Activated CD8-positive, alpha-beta memory T cell treated with anti-CD3 and anti-CD28 coated beads, Interleukin-2, amount 50 U/mL, for 4 hours (primary cell): ENCODE data around the gene PIWIL1.

ENCODE experiments used
- DNase-seq: peaks from one replicate; pipeline ENCODE4 v3.0.0-alpha.2; 2020

The PIWIL1 gene

DNA sequence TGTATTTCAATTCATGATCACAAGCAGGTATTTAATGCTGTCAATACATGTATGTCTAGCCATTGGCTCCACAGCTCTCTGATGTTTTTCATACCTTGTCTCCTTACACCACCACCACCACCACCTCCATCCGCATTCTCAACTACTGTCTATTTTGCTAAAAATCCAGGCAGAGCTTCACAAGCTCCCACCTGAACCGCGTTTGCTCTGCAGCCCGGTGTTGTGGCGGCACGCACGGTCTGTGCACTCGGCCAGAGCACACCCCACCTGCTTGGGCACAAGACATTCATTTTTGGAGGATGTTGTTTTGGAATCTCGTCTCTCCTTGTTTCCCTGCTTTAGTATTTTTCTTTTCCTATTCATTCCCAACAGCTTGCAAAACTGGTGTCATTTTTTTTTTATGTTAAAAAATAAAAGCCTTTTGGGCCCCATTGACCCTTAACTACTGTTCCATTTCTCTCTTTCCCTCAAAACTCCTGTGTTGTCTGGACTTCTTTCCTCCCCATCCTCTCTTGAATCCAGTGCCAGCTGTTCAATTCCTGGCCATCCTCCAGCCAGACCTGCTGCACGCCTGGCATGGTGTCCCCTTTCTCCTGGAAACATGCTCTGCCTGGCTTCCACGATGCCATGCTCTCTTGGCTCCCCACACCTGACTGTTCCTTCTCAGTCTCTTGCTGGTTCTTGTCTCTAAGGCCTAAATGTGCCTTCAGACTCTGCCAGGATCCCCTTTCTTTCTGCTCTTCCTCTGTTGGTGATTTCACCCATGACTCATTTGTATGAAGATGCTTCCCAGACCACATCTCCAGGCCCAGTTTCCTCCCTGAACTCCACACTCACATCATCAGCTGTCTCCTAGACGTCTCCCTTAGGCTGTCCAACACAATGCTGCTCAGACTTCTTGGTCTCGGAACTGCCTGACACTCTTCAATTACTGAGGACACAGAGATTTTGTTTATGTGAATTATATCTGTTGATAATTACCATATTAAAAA, 37.9 kb downstream of the PIWIL1 start:
- DNase-seq, result no peak

DNA sequence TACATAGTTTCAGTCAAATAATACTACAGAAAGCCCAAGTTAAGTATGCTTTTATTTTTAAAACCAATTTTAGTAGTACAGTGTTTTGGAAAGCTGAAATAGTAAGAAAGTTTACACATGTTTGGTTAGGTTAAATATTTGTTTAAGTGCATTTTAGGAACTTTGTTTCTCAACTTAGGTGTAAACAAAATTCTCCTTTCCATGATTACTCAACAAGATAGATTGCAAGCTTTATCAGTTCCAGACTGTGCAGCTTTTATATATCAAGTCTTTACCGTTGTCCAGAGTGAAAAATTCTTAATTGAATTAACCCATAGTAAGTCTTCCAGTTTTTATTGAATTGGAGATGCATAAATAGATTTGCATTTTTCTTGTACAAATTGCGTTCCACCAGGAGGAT, 45.1 kb downstream of the PIWIL1 start:
- DNase-seq, result no peak

DNA sequence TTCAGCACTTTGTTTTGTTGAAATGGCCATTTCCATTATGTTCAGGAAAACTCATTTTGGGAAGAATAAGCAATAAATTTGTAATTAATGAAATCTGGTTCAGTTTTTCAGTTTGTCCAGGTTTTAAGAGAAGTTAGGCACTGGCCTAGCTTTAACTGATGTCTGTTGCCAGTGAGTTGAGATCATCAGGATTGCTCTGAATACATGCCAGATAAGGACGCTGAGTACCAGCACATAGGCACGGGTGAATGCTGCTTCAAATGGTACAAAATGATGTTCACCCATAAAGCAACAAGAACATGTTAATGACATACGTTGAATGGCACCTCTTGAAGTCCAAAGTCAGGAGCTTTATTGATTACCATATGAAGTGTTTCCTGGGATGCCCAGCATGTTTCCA, 46.5 kb downstream of the PIWIL1 start:
- no peak for DNase-seq

DNA sequence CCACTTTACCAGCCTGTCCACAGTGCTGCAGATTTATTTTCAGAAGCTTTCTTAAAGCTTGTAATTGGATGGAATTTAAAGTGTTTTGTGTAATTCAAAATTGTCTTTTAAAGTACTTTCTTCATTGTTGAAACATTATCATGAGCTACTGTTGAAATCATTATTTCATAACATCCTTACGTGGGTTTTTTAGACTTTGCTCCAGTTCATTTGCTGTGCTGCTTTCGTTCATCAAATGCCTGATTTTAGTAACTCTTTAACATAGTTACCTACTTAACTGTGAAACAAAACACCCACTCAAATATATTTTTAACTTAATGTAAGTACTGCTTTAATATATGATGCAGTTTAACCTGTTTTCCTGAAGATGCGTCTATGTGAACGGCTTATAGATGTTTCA, 47.5 kb downstream of the PIWIL1 start:
- DNase-seq, result no peak

DNA sequence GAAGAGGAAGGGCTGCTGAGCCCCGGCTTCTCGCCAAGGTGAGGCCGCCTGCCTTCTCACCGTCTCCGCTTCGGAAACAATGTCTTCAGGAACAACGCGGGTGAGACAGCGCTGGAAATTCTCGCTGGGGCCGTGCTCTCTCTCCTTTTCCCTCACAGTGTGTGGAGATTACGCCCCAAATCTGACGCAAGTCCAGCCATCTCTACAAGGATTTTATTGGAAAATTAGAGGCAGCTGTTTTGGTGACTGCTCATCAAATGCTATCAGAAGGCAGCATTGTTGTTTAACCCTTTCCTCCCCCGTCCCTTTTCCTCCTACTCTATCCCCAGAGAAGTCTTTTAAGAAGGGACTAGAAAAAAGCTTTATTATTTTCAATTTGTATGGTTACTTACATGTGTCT, 53.5 kb downstream of the PIWIL1 start:
- DNase-seq, result no peak

DNA sequence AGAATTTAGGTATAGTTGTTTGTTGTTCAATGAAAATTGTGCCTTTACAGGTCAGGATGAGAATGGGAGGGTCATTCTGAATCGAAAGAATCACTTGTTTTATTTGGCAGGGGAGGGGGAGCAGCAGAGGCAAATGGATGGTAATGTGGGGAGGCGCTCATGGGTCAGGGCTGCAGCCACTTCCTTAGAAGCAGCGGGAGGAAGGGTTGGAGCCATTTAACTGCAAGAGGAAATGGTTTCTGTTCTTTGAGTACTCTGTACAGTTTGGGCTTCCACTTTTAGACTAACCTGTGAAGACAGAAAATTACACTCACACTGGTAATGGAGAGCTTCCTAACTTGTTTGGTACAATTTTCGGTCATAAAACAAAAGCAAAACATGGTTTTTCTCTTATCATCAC, 57.2 kb downstream of the PIWIL1 start:
- DNase-seq, result no peak

DNA sequence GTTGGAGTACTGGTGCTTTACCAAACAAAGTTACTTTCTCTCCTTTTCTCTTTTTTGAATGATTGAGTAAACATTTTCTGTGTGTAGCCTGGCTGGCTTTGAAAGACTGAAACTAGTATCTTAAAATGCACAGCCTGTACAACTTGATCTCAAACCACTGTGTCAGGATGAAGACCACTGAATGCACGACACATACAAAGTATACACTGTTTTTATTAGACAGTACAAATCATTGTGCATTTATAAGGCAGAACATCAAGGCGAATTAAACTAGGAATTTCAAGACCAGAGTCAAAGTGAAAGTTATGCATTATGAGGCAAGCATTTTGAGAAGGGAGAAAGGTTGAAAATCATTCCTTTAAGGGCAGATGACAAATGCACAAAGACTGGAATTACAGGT, 59.0 kb downstream of the PIWIL1 start:
- no peak for DNase-seq

DNA sequence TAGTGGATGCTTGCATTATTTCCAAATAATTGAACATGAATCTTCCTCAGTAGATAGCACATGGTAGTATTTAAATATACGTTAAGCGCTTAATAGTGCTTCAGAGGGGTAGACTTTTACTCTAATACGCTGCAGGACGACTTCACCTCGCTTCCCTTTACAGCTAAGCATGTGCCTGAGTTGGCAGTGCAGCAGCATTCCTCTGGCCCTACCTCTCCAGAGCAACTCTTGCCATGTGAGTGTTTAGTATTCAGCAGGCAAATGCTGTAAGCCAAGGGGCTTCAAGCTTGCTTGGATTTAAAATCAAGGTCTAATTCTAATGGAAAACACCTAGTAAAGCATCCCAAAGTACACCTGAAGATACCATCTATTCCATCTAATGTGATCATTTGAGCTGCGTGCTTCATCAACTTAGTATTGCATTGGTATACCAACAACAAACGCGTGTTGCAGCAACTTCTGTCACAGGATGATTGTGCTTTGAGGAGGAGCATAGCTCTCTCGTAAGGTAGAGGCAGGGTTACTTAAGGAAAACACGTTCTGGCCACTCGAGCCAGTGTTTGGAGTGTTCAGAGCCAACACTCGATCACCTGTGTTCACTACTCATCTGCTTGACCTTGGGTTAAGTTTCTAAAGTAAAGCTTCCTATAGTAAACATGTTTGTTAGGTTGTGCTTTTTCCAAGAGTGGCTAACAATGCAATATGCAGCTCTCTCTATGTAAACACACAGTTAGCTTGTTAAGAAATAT, 60.6 kb downstream of the PIWIL1 start:
- DNase-seq, result no peak

DNA sequence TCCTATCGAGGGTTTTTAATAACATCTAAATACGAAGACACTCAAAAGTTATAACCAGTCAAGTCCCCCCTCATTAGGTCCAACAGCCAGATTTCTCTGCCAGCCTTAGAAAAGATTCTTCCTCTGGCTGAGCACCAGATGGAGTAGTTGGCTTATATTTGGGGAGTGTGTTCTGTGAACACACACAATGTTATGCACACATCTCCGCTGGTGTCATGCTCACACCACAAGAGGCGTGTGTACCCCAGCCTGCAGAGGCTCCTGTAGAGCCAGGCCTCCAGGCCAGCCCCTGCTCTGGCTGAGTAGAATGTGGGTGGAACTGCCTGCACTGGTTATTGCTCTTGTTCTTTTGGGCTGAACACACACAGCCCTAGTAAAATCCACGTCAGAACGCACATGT, 64.0 kb downstream of the PIWIL1 start:
- DNase-seq, result no peak

DNA sequence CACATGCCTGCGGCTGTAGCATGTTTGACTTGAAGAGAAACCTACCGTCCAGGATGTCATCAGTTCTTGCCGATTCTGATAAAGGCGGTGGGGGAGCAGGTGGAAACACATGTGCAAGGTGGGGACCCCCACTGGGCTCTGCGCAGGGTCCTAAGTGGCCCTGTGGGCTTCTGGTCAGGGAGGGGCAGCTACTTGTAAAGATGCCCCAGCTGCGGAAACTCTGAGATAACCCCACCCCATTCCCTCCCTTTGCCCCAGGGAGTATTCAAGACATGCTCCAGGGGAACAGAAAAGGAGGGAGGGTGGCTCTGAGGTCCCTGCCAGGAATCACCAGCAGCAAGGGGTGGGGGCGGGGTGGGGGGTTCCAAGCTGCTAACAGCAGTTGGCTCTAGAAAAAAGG, 67.6 kb downstream of the PIWIL1 start:
- DNase-seq, result no peak

DNA sequence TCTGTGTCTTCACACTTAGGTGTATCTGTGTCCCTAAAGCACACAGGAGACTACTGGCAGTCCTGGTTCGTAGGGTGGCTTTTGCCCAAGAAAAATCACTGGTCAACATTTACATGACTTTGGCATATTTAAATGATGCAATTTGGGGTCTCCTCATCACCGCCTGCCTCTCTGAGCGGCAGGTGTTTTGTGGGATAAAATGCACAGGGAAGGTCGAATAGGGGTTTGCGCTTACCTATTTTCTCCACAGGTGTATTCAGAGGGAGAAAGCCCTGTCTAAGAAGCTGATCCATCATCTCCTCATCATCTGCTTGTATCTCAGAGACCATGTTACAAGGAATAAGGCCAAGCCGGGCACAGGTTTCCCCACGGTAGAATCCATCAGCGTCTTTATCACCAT, 74.7 kb downstream of the PIWIL1 start:
- DNase-seq, result no peak

DNA sequence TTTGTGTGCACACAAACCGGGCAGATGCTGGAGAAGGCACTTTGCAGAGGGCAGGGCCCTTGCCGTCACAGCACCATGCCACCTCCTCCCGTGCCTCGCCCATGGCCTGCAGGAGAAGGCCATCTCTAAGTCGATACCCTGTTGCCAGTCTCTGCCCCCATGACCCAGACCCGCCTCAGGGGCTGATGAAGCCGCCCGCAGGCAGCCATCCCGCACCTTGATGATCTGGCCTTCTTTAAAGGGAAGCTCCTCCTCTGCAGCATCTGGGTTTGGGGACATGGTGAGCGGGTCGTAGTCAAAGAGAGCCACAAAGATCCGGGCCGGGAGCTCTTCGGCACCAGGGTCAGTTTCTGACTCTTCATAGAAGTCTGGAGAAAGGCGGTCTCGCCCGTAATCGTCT, 76.2 kb downstream of the PIWIL1 start:
- DNase-seq, result no peak

DNA sequence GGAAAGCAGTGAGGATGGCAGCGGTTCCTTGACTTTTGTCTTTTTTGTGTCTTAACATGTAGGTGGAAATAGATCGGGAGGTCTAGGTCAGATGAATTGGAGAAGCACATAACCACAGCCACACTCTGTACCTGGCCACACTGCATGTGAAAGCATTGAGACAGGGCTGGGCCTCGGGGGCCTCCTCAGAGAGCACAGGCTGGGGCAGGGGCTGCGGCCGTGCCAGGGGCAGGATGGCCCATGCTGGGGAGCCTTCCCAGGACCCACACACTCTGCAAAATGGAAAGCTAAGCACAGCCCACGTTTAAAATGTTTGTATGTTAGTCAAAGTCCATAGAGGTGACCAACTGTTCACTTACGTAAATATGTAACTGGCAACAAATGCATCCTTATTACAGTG, 76.7 kb downstream of the PIWIL1 start:
- DNase-seq, result no peak

DNA sequence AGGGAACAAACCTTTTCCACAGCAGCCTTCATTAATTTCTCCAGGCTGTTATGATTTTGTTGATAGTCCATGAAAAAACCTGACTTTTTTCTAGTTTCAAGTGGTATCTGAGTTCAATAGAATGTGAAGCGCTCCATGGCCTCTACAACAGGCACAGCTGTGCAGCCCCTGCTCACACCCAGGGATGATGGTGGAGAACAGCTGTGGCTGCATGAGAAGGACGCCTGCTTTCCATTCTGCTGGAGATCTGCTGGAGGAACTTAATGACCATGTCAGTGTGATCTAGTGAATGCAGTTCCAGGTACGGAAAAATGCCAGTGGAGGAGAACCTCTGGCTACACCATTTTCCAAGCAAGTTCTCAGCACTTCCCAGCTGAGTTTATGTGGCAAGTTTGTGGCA, 80.6 kb downstream of the PIWIL1 start:
- DNase-seq, result no peak

DNA sequence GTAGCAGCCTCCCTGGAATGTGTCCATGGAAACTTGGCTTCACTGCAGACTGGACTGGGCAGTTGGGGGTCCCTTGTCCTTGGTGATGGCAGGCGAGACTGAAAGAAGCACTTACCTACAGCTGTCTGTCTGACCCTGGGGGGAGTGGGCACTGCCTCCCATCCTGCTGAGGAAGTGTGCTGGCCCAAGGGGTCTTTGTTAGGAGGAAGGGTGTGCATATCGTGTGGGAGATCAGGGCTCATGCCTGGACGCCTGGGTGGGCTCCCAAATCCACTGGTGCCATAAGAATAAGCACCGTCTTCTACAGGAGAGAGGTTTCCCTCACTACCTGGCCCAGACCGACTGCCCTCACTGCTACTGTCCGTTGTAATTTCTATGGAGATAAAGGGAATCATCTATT, 81.4 kb downstream of the PIWIL1 start:
- DNase-seq, result no peak

DNA sequence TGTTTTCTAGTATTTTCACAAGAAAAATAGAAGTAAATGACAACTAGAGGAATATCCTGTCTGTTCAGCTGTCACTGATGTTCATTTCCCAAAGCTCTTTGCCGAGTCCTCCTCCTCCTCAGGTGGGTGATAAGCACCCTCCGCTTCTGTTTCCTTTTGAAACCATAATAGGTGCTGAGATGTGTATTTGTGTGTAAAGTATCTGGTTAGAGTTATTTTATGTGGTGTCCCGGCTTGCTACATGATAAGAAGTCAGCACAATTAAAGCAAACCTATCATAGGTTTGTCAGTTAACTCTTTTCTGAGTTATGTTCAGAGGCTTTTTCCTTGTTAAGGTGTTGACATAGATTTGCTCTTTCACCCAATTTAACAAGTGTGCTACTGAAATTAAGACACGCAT, 82.4 kb downstream of the PIWIL1 start:
- no peak for DNase-seq

DNA sequence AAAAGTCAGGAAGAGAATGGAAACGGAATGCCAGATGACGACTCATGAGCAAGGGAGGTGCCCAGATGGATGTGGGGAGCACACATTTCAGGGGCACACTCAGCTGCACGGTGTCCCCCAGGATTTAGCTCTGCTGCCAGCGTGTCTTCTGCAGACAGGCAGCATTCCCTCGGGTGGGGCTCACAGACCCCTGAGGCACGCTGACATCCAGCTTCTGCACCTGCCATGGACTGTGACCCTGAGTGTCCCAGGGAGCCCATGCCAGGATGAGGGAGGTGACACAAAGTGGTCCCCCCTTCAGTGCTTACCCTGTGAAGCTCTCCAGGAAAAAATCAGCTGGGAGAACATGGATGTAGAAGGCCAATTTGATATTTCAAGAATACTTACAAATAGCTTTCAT, 84.2 kb downstream of the PIWIL1 start:
- DNase-seq, result no peak
